Caki2 (cell line): ENCODE measurements around the gene ARF1. TPM values are rescaled to one million over a fixed set of nuclear protein-coding genes. Genes with fewer than 3 reads are reported as not detected.

Experiments
- DNase-seq: peaks from one replicate; pipeline ENCODE4 v3.0.0-alpha.2; 2015; ENCODE audit warnings: low read depth
- in situ Hi-C: cut with HindIII; loops from 2 replicates; pipeline ENCODE4 v1.10.0; 2016; ENCODE audit warnings: low sequenced_read_pairs, low pct_unique_long_range_greater_than_20kb, mixed read lengths
- total RNA-seq: library from RNA; depleted of rRNA; stranded (reverse); fragments of >200 nt; shearing (Covaris generic); gene quantifications from 2 replicates; pipeline ENCODE4 v1.2.3, GENCODE V29; 2014; ENCODE audit warnings: low replicate concordance

The ARF1 gene
- total RNA-seq, 1 experiment from 2014 or later: 399 TPM

- no peak for DNase-seq
- in situ Hi-C loops: no loop called here
Observed at GRCh38 chr1:228065543-228066347, 16.8 kb upstream of the ARF1 start.

DNA sequence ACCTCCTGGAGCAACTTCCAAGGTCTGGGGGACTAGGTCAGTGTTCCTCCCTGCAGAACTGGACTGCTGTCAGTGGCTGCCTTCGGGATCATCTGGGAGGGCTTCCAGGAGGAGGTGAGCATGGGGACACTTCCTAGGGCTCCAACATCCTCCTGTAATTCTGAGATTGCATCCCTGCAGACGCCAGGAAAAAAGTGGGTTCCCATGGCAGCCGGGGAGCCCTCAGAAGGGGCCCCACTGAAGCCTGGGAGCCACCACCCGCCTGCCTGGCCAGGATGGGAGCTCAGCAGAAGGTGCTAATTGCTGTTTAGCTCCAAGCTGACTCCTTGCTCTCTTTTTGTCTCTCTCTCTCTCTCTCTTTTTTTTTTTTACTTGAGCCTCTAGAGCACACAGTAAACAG lies 16.1 kb upstream of the ARF1 start:
- in situ Hi-C loops: no loop called here
- no peak for DNase-seq

GRCh38 chr1:228066891-228067654 lies 15.4 kb upstream of the ARF1 start:
- DNase-seq: no peak
- in situ Hi-C loops: no loop called here

DNA sequence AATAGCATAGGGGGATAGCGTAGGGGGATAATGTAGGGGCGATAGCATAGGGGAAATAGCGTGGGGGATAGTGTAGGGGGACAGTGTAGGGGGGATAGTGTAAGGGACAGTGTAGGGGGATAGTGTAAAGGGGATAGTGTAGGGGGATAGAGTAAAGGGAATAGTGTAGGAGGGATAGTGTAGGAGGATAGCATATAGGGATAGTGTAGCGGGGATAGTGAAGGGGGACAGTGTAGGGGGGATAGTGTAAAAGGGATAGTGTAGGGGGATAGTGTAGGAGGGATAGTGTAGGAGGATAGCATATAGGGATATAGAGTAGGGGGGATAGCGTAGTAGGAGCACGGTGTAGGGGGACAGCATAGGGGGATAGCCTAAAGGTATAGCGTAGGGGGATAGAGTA lies 14.1 kb upstream of the ARF1 start:
- in situ Hi-C loops: no loop called here
- no peak for DNase-seq

GRCh38 chr1:228070173-228070572 lies 12.3 kb upstream of the ARF1 start:
- in situ Hi-C loops: no loop called here
- no peak for DNase-seq

- DNase-seq: no peak
- in situ Hi-C loops: no loop called here
Observed at GRCh38 chr1:228070851-228071250, 11.7 kb upstream of the ARF1 start.

DNA sequence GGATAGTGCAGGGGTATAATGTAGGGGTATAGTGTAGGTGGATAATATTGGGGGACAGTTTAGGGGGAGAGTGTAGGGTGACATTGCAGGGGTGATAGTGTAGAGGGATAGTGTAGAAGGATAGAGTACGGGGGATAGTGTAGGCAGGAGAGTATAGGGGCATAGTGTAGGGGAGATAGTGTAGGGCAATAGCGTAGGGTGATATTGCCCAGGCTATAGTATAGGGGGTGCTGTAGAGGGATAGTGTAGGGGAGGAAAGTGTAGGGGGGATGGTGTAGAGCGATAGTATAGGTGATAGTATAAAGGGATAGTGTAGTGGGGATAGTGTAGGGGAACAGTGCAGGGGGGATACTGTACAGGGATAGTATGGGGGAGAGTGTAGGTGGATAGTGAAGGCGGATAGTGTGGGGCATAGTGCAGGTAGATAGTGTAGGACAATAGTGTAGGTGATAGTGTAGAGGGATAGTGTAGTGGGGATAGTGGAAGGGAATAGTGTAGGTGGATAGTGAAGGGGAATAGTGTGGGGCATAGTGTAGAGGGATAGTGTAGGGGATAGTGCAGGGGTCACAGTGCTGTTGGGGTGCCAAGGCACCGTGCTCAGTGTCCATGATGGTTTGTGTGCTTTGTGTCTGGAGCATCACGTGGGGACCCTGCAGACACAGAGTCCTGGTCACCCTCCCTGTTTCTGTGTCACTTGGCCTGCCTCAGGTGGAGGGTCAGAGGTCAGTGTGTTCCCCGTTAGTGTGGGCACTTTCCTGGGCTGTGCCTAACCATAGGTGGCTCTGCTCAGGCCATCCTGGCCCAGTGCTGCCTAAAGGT lies 10.5 kb upstream of the ARF1 start:
- in situ Hi-C loops: no loop called here

DNA sequence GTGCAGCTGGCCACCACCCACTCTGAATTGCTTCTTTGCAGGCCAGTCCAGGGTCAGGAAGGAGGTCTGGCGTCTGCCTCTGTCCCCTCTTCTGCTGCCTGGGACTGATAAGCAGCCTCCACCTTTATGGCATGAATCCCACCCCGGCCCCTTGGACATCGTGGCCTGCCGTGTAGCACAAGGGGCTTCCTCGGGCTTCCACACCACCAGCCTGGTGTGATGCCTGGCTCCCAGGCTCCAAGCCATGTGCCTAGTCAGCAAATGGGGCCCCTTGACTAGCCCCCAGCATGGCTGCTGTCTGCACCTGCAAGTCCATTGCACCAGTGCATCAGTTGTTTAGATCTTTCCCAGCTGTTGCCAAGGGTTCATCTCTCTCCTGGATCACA lies 9.9 kb upstream of the ARF1 start:
- no peak for DNase-seq
- in situ Hi-C loops: no loop called here

More for the DNA sequence above, 10.5 kb upstream of the ARF1 start:
- no peak for DNase-seq

DNA sequence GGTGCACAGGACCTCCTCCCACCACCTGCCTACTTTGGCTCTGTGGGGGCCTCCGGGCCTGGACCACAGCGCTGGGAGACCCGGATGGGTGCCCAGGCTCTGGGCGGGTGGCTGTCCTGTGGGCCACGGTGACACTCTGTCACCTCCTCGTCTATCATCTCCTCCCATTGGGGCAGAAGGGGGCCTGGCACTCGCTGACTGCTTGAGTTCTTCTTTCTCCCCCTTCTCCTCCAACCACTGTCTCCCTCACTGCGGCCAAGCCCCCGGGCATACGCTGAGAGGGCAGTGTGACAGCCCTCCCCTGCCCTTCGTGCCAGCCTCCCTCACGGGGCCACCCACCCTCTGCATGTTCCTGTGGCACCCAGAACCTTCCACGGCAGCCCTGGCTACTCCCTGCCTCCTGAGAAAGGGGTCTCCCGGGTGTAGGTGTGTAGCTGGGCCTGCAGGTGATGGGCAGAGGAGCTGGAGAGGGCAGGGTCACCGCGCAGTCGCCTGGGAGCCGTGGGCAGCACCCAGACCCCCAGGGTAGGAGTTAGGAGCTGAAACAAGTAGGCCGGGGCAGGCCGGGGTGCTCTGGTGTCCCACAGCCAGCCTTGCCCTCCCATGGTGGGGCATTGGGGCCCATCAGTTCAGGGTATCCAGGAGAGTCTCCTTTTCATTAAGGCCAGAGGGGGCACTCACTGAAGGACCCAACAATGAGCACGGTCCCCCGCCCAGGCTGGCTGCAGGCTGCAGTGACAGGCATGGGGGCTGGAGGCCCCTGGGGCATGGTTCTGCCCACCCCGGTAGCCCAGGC lies 9.2 kb upstream of the ARF1 start:
- no peak for DNase-seq
- in situ Hi-C loops: no loop called here

DNA sequence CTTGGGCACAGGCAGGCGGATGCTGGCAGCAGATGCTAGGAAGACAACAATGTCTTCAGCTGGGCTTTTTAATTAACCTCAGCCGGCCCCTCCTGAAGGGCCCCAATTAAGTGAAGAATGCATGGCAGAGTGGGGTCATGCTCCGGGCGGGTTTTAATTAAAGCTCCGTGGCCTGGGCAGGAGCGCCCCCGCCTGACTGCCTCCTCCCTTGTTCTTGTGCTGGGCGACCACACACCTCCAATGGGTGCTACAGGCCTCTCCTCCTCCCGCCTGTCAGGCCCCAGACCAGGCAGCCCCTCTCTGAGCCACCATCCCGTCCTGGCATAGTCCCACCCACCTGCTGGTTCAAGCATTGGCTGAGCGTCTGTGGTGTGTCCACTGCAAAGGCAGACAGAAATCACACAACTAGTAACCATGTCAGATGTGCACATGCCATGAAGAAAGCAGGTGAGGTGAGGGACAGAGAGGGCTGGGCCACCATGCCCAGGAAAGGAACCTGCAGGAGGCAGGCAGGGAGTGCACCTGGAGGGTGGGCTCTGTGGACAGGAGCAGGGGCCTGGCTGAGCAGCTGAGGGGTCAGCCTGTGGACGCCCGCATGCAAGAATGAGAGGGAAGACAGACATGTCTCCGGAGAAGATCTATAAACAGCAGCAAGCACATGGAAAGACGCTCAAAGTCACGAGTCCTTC lies 8.5 kb upstream of the ARF1 start:
- DNase-seq: no peak
- in situ Hi-C loops: no loop called here

GRCh38 chr1:228074954-228075730 lies 7.4 kb upstream of the ARF1 start:
- DNase-seq: no peak
- in situ Hi-C loops: no loop called here

- in situ Hi-C loops: no loop called here
Observed at GRCh38 chr1:228075801-228076271, 6.7 kb upstream of the ARF1 start.

GRCh38 chr1:228076796-228077430 lies 5.6 kb upstream of the ARF1 start:
- in situ Hi-C loops: no loop called here
- no peak for DNase-seq

More at GRCh38 chr1:228075801-228076271, 6.7 kb upstream of the ARF1 start:
- no peak for DNase-seq

GRCh38 chr1:228077565-228078330 lies 4.8 kb upstream of the ARF1 start:
- in situ Hi-C loops: no loop called here
- DNase-seq: no peak

DNA sequence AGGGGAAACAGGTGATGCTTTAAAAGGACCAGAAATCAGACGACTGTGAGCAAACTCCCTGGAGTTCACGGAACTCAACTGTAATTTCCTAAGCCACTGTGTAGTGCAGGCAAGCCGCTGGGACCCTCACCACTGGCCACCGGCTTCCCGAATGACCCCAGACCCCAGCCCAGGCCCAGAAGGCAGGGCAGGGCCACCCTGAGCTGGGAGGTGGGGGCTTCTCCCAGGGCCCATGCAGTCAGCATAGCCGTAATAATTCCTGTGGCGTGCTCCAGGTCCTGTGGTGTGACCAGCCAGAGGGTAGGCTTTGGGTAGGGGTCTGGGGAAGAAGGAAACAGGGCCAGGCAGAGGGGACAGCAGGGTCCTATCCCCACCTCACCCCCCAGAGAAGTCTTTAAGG lies 3.5 kb upstream of the ARF1 start:
- in situ Hi-C loops: no loop called here
- no peak for DNase-seq
